HTR-8/SVneo (cell line): ENCODE measurements around the gene CTSH.

Experiments used
- DNase-seq: peaks from one replicate; pipeline ENCODE4 v3.0.0; 2011; ENCODE audit warnings: low spot score, mixed read lengths; ENCODE audit not compliant: insufficient read length
- FAIRE-seq: peaks from 2 replicates; lab custom pipeline; 2011; peaks lifted over from hg19 to GRCh38; lab: Jason Lieb, UNC

The CTSH gene, protein sequence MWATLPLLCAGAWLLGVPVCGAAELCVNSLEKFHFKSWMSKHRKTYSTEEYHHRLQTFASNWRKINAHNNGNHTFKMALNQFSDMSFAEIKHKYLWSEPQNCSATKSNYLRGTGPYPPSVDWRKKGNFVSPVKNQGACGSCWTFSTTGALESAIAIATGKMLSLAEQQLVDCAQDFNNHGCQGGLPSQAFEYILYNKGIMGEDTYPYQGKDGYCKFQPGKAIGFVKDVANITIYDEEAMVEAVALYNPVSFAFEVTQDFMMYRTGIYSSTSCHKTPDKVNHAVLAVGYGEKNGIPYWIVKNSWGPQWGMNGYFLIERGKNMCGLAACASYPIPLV

DNA sequence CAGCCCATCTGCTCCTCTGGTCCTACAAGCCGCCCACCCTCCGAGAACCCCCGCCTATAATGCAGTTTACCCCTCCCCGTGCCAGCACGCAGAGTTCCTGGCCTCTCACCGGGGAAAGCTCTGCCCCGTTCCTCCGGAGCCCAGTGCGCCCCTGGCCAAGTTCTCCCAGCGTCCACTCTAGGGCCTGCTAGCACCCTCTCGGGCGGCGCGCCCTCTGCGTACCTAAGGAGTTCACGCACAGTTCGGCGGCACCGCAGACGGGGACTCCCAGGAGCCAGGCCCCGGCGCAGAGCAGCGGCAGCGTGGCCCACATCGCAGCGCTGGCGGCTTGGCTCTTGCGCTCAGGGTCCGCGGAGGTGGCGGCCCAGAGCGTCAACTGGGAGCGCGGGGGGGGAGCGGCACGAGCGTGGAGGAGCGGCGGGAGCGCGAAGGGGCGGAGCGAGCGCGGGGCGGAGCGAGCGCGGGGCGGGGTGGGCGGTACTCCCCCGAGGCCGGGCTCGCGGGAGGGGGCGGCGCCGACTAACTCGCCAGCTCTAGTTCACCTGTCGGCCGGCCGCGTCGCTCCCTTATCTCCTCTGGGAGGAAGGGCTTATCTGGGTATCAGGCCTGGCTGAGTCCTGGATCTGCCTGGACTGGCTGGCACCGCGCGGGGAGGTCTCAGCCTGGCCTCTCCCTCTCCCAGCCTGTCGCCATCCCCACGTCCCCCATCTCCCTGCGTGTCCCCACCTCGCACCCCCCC lies at the start of gene CTSH:
Gene CTSH, minus strand, starts transcription at position 378 of the 739 bp plus-strand sequence. Its CDS starts 65 bp downstream, at position 313.
- DNase-seq (peak; percentile 46), FAIRE-seq (no peak)

DNA sequence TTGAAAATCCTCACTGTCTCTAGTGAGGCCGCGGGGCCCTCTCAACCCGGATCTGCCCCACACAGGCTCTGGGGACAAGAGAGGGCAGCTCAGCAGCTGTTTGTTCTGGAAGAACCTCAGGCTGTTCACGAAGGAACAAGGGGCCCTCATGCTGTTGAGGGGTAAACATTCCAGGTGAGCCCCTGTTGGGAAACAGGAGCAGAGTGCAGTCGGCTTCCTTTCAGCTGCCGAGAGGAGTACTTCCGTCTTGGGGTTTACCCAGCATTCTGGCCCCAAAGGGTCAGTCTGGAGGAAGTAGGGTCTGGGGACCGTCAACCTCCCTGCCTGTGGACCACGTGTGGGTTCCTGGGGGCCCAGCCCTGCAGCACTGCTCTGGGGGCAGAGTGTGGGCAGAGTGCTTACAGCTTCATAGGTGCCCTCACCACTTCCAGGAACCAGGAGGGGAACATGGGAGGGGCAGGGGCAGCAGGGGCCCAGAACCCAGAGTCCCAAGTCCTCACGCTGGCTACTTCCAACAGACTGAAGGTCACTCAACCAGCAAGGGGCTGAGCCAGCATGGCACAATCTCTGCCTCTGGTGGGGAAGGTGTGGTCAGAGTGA lies 49.2 kb upstream of the CTSH start:
- FAIRE-seq = no peak

DNA sequence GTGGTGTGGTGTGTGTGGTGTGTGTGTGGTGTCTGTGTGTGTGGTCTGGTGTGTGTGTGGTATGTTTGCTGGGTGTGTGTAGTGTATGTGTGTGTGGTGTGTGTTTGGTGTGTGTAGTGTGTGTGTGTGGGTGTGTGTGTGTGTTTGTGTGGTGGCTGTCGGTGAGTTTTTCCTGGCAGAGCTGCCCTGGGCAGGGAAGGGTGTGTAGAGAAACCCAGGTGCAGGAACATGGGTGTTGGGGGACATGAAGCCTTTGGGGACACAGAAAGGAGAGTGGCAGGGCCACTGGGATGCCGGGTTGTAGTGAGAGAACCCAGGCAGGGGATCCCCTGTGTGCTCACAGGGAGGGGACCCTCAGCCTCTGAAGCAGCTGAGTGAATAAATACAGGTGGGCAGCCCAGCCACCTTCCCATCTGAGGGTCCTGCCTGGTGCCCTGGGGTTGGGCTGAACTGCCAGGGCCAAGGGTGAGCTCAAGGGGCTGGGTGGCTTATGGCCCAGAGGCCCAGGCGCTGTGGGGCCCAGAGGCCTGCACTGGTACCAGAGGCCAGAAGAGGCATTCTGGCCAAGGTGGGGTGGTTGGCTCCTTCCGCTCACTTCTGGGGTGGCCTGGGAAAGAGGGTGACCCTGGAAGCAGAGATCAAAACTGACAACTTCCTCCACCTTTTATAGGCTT lies 48.5 kb upstream of the CTSH start:
- DNase-seq (no peak), FAIRE-seq (peak; percentile 99)

More for the DNA sequence above, 49.2 kb upstream of the CTSH start:
- no peak for DNase-seq

DNA sequence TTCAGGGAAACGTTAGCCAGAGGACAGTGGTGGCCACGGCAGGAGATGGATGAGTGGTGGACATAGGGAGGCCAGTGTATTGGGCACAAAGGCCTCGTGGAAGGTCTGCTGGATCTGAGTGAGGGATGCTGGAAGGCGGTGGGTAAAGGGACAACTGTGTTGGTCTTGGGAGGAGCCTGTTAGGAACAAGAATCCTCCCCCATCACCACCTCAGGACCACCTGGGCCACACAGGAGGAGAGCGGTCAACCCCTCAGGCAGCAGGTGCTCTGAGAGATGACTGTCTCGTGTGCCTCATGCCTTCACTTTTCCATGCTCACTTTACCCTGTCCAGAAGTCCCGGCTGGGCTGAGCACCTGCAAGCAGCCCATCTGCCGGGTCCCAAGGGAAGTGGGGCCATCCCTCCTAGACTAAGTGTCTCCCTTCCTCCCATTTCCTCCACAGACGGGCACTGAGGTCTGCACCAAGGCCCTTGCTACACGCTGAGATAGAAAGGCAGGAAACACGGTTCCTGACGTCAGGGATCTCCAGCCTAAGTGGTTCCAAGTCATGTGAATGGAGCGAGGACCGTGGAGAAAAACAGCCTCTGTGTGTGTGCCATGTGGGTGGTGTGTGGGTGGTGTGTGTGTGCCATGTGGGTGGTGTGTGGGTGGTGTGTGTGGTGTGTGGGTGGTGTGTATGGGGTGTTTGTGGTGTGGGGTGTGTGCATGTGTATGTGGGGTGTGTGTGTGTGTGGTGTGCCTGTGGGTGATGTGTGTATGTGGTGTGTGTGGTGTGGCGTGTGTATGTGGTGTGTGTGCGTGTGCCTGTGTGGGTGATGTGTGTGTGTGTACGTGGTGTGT lies 47.8 kb upstream of the CTSH start:
- no peak for FAIRE-seq
- DNase-seq = no peak

DNA sequence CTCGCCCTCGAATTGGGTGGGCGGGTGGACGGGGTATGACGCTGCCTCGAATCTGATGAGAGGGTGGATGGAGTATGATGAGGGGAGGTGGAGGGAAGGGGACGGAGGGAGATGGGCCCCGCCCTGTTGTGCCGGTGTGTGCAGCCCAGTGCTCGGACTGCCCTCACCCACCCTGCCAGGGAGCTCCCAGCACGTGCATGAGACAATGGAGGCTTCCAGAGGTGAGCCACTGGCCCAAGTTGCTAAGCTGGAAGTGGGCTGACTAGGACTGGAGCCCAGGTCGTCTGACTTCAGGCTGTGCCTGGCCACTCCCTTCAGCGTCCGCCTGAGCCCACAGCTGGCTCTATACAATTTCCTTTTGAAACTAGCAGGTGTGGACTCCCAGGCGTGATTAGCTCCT lies 47.0 kb upstream of the CTSH start:
- FAIRE-seq (no peak), DNase-seq (no peak)

DNA sequence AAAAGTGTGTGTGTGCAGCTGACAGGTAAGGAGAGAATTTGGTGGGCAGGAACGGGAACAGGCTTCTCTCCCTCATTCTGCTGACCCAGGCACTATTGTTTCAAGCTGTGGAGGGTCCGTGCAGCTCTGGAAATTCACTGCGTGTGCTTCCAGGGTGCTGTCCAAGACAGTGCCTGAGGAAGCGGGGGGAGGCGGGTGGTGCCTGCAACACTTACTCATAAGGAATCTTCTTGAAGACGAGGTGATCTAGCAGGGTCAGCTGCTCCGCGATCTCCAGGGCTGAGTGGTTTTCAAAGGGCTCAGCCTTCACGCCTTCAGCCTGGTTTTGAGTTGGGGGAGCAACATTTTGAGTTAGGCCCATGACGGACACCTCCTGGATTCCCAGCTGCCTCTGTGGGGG lies 46.6 kb upstream of the CTSH start:
- FAIRE-seq (no peak), DNase-seq (no peak)

DNA sequence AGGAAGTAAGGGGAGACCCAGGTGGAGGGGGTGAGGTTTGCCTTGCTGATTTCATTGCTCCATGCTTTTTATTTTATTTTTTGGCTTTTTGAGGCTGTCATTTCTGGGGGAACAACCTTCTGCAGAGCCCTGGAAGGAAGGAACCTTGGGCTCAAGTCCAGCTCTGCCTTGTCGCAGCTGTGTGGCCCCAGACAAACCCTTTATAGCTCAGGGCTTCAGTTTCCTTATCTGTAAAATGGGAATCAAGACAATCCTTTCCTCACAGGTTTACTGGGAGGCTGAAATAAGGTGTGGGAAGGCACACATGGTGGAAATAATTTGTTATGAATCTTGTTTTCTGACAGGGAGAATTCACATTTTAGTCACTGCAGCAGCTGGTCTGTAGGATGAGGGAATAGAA lies 45.4 kb upstream of the CTSH start:
- DNase-seq = no peak
- FAIRE-seq = no peak

DNA sequence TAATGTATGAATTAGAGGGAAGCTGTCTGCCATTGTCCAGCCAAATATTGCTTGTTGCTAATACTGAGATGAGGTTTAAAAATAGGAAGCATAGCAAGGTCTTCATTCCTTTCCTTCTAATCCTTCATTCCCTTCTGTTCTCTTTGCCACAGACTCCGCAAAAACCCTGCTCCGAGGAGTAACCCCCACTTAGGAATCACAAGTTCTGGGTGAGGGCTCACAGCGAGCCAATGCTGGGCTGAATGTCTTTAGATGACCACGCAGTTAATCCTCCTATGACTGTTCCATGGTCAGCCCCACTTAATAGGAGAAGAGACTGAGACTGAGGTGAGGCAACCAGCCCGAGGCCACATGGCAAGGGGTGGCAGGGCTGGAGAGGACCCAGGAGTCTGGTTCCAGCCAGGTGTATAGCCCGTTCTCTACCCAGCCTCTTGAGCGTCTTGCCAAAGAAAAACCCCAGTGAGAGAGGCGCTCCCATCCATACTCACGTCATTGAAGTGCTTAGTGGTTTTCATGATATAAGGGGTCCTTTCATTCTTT lies 44.9 kb upstream of the CTSH start:
- FAIRE-seq (no peak), DNase-seq (no peak)

DNA sequence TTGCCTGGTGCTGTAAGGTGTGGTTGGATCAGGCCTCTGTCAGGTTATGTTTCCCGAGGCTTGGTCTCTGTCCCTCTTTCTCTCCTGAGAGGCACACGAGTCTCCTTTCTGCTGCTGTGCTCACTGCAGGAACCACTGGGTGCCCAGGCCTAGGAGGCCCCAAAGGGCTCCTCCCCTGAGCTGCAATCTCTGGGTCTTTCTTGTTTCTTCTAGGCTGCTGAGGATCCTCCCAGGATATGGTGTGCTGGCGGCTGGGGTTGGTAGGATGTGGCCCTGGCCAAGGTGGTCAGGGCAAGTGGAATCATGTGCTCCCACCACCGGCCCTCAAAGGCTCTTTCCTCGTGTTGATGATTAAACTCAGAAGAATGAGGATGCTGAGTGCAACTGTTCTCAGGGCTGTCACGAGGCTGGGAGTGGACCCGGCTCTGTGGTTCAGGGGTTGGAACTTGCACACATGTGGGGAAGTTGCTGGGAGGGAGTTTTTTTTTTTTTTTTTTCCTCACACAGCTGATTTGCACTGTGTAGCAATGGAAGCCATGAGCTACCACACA lies 43.6 kb upstream of the CTSH start:
- DNase-seq (peak; percentile 96), FAIRE-seq (peak; percentile 76)

DNA sequence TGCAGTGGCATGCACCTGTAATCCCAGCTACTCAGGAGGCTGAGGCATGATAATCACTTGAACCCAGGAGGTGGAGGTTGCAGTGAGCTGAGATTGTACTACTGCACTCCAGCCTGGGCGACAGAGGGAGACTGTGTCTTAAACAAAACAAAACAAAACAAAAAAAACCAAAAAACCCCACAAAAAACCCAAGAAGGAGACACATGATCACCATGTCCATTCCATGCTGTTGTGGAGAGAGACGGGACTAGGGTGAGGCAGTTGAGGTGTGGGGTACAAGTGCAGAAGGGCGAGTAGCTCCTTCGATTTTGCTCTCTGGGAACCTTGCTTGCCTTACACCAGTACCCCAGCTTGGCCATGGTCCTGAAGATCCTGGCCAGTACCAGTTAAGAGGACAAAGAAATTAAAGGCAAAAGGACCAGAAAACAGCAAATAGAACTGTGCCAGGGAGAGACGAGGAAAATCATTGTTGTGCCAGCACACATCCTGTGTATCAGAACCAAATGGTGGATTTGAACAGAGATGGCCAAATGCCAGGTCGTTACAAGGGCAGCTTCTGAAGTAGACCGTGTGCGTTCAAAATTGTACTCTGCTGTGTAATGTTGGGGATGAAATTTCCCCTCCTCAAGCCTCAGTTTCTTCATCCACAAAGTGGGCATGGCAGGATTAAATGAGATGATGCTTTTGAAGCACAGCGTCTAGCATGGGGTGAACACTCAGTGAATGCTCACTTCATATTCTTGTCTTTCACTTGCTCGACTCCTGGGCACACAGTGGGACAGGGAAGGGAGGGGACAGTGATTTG lies 42.9 kb upstream of the CTSH start:
- FAIRE-seq (no peak), DNase-seq (no peak)

DNA sequence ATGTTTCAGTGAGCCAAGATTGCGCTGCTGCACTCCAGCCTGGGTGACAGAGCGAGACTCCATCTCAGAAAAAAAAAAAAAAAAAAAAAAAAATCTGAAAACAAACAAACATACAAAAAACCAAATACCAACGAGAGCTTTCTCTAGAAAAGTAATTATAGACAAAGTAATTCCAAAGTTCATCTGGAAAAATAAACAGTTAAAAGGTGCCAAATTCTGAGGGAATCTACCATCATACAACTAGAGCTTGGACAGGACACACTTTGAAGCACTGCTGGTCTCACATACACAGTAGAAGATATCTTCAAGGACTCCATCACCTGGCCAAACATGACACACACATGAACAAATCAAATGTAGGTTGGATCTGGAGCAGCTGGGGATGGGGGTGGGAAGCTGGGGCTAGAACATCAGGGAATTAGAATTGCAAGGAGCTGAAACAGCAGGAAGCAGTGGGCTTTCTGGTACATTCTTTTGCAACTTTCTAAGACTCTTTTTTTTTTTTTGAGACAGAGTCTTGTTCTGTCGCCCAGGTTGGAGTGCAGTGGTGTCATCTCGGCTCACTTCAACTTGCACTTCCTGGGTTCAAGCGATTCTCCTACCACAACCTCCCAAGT lies 41.1 kb upstream of the CTSH start:
- FAIRE-seq (no peak), DNase-seq (no peak)

DNA sequence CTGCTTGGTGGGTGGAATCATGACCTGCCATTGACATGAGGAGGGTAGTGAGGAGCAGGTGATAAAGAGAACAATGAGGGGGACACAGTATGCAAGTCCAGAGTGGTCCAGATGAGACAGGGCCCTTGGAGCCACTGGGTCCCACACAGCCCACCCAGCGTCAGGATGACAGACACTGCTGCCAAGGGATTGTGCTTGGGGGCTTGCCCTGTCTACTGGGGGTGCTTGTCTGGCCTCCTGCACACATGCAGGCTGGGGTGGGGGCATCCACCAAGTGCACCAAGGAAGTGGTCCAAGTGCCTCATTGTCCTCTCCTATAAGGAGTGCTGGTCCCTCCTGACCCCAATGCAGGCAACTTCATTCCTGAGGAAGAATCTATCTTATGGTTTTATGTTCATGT lies 39.2 kb upstream of the CTSH start:
- no peak for FAIRE-seq
- DNase-seq = no peak

DNA sequence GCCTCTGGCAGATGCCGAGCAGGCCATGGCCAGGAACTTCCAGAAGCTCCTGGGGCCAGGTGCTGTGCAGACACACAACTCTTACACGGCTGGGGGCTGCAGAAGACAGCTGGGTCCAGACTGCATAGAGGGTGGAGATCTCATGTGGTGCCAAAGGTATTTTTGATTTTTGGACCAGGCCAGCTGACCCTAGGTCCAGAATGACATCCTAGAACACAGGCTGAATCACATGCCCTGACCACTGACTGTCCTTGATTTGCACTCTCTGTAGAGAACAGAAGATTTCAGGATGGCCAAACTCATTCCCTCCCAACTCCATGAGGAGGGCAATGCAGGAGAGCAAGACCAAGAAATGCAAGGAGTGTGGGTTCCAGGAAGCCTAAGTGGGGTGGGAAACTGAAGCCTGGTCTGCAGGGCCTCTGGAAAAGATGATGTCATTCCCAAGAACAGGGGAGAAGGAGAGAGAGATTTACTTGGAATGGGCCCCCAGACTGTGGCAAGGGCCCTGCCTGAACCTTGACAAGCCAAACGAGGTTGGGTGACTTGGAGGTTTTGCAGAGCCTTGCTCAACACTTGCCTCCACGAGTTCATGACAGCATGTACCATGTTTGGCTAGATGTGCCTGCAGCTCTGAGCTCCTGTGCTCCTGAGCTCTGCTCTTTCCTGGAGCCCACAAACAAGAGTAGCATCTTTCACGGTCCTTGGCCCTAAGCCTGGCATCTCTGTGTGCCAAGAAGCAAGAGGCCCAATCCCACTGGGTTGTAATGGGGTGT lies 38.5 kb upstream of the CTSH start:
- DNase-seq (no peak), FAIRE-seq (no peak)

DNA sequence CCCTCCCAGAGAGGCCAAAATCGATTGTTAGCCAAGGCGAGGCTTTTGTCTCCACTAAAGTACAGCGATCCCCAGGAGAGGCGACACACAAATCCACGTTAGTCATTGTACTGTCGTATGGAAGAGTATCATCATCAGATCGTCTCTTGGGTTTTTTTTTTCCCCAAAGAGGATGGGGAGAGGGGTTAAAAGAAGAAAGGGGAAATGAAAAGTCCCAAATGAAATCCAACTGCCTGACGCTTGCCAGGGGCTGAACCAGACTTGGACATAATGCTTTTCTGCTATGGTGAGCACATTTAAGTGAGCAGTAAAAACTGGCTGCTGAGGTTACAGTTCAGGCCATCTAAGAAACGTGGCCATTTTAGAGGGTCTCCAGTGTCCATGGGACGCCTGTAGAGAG lies 37.9 kb upstream of the CTSH start:
- DNase-seq = no peak
- FAIRE-seq = no peak

DNA sequence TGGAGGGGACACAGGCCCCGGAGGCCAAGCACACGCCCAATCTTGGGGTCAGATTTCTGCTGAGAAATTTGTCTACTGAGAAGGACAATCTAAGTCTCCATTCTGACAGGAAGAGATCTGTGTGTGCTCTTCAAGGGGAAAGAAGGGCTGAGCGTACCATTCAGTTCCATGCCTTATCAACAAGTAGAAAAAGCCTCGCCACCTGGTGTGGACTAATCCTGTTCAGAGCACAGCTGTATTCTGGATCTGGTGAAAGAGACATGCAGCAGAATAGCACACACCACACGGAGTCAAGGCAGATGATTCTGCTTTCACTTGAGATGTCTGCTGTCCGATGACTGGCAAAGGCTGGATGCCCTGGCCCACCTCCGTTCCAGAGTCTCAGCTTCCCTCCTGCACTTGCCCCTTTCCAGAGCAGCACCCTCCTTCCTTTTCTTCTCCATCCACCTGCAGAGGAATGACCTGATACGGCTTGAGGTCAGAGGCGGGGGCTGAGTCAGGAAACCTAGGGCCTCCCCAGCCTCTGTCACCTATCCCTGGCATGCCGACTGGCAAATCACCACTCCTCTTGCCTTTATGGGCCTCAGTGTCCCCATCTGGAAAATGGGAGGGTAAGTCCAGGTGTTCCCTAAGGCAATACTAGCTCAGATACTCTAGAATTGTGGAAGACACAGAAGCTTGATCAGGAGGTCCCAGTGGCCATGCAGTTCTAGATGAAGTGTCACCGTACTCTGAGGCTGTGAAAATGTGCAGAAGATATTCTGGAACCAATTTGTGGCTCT lies 36.9 kb upstream of the CTSH start:
- no peak for FAIRE-seq

DNA sequence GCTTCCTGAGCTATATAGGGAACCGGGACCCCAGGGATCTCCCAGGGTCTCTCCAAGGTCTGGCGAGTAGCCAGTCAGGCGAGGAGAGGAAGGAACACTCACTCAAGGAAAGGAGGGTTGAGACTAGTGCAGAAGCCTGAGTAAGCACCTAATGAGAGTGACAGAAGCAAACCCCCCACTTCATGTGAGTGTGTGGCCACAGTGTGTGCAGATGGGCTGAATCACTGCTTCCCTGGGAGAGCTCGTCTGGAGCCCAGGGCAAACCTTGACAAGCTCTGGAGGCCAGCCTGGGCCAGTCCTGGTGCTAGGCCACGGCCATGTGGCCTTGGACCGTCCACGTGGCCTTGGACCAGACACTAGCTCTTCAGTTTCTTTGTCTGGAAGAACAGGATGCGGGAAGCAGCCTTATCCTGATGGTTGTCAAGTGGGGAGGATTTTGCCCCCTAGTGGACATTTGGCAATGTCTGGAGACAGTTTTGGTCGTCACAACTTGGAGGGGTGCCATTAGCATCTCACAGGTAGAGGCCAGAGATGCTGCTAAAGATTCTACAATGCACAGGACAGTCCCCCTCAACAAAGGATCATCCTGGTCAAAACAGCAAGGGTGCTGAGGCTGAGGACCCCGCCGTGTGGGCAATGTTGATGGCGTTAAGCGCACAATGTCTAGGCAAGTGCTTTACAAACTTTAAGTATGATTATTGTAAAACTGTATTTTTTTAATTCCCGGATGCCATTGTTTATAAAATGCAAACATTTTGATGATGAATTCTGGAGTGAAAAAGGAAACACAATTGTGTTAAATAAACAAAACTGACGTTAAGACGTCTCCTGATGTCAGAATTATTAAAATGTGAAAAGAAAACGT lies 34.8 kb upstream of the CTSH start:
- FAIRE-seq (no peak), DNase-seq (peak; percentile 75)

More for the DNA sequence above, 36.9 kb upstream of the CTSH start:
- no peak for DNase-seq
